Measurements from ENCODE around the gene FCN2.

FCN2 gene

DNA sequence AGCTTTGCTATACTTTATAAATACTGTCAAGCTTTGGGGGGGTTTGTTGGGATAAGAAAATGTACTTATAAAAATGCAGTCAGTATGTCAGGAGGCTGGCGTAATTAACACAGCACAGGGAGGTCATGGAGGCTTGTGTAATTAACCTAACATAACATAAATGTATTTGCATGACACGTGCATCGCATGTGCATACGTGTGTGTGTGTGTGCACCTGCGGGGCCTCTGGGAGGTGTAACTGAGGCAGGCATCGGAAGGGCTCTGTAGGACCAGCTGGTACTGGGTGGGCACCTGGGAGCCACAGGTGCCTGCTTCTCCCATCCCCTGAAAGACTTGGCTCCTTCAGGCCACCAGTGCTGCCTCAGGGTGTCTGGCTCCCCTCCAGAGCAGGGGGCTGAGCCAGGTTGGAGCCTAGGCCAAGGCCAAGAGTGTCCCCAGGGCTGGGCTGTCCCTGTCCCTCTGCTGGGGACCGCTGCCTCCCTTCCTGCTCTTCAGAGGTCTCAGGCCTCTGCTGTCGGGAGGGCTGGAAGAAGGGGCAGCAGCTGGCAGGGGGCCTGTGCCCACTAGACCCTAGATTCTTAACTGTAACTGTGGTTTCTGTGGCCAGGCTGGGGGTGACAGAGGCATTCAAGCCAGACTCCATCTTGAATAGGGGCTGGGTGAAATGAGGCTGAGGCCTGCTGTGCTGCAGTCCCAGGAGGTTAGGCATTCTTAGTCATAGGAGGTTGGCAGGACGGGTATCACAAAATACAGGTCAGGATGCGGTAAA lies 9.0 kb downstream of the FCN2 start:
- no peak for DNase-seq

DNA sequence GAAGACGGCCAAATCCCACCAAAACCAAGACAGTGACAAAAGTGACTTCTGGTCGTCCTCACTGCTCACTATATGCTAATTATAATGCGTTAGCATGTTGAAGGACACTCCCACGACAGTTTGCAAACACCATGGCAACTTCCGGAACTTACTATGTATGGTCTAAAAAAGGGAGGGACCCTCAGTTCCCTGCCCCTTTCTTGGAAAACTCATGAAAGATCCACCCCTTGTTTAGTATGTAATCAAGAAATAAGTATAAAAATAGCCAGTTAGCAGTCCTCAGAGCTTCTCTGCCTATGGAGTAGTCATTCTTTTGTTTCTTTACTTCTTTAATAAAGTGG lies 9.5 kb downstream of the FCN2 start:
- no peak for DNase-seq

DNA sequence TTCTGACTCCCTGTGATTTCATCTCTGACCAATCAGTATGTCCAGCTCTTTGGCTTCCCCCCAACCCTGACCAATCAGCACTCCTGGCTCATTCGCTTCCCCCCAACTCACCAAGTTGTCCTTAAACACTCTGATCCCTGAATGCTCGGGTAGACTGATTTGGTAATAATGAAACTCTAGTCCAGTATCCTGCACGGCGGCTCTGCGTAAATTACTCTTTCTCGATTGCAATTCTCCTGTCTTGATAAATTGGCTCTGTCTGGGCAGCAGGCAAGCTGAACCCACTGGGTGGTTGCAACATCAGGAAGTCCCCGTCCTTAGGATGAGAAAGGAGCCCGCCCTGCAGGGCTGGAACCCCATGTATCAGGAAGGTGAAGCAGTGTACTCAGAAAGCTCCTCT lies 10.4 kb downstream of the FCN2 start:
- no peak for DNase-seq

DNA sequence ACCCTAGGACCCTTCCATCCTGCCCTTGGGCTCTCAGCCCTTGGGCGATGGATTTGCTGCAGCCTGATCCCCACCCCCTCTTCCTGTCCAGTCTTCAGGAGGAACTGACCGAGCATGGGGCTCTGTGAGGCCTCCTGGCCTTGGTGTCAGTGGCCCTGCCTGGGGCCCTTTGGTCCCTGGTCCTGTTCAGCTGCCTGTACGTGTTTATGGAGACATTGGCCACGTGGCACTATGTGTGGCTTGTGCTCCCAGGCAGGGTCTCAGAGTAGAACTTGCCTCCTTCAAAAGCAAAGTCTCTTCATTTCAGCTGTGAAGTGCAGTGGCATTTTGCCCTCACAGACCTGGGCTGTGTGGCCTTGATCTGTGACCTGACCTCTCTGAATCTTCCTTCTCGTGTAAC lies 11.1 kb downstream of the FCN2 start:
- no peak for DNase-seq

DNA sequence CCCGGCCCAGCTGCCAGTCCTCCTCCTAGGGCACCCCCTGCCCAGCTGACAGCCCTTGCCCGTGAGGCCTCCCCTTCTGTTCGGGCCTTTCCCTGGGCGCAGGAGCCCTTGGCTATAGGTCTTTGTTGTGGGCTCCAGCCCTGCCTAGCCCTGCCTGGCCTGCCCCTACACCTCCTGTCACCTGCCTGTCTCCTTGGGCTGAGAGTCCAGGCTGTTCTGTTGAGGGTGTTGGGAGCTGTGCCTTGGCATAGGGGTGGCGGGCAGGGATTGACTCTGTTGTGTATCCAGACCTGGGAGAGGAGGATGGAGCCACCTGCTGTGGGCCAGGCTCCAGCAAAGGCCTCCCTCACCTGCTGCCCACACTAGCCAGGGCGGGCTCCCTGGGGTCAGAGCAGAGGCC lies 11.6 kb downstream of the FCN2 start:
- DNase-seq, result no peak

DNA sequence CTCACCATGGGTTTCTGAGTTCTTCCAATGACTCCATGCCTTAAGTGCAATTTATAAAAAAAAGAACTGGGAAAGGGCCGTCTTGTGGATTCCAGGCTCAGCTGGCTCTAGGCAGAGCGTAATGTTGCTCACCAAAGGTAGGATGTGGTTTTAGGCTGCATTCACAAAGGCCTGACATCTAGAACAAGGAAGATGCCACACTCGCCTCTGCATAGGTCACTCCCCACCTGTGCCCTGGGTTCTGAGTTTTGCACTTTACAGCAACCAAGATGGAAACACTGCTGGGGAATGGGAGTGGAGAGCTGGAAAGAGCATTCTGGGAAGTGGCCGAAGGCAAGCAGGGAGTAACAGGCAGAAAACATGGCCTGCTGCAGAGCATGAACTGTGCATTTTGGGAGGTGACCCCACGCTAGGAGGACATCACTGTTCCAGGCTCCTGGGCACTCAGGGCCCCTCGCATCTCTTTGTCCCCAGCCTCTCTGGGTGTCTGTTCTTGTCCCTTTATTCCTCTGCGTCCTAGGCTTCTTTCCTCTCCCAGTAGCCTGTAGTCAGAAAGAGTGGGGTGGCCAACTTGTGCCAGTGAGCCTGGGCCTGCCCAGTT lies 12.3 kb downstream of the FCN2 start:
- no peak for DNase-seq

DNA sequence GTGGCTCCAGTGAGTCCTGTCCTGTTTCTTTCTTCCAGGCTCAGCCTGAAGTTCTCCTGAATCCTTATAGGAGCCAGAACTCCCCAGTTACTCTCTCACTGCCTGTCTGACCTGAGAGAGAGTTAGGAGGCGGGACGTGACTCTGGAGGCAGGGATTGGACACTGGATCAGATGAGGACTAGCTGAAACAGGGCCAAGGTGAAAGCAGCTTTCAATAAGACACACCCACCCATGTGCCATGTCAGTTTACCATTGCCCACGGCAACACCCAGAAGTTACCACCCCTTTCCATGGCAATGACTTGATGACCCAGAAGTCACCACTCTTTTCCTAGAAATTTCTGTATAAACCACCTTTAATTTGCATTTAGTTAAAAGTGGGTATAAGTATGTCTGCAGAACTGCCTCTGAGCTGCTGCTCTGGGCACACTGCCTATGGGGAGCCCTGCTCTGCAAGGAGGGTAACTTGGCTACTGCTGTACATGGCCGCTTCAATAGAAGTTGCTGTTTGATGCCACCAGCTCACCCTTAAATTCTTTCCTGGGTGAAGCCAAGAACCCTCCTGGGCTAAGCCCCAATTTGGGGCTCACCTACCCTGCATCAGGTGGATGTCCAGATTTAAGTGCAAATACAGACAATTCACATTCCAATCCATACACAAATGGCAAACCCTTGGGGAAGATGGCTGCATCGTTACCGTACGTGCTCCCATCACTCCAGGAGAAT lies 13.7 kb downstream of the FCN2 start:
- no peak for DNase-seq

DNA sequence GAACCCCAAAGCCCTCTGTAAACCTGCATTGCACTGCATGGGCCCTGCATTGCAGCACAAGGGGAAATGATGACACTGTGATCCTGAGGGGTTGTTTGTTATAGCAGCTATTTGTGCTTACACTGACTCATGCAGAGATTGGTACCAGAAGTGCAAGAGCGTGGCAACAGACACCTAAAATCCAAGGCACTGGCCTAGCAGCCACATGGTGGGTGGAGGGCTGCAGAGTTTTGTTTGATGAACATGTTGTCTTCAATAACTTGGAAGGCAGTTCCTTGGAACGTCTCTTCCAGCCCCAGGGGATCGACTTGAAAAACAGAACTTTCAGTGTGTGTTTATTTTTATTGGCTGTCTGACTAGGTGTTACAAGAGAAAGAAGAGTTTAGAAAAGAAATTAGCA lies 14.5 kb downstream of the FCN2 start:
- DNase-seq, result no peak

DNA sequence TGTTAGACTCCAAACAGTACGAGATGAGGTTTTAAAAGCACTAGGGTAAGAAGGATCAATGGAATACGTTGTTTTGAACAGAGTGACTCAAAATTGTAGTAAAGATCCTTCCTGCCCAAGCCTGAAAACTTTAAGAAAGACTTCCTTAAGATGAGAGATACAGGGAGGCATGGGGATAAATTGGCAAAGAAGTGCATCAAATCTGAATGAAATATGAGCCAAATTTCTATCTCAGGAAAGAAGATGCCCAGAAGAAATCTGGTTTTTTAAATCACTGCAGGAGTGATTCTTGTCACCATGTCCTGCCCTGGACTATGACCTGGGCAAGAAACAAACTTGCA lies 14.9 kb downstream of the FCN2 start:
- DNase-seq, result no peak

DNA sequence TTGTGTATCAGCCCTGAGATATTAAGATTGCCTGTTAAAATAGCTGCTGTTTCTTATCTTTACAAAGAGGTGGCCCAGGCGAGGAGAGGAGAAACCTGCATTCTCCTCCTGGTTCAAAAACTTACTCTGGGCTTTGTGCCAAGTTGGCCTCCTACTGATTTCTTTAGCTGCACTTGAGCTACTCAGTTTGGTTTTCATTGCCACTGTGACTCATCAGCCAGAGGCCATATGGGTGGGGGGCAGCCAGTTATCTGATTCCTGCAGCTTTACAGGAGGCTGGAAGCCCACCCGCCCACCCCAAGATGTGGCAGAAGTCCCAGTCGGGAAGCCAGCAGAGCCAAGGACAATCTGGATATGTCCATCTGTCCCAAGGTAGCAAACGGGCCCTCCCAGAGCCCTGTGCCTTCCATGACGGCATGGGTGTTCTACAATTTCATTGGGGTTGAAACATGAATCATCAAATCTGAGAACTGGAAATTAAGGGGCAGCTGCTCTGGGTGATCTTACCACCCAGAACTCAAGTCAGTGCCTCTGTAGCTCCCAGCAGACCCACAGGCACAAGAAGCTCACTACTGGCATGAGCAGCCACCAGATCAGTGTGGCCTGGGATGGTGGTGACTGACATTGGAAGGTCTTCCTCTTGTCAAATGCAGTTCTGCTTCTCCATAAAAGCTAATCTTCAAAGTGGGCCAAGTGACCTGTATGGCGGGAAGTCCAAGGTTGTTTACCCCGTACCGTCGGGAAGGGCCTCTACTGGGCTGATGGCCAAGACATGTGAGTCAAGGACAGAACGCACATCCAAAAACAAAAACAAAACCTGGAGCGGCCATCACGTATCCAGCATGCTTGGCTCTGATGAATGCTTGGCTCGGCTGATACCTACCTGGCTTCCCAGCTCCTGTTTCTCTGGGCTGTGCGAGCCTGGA lies 15.6 kb downstream of the FCN2 start:
- DNase-seq, result peak; percentile 22

DNA sequence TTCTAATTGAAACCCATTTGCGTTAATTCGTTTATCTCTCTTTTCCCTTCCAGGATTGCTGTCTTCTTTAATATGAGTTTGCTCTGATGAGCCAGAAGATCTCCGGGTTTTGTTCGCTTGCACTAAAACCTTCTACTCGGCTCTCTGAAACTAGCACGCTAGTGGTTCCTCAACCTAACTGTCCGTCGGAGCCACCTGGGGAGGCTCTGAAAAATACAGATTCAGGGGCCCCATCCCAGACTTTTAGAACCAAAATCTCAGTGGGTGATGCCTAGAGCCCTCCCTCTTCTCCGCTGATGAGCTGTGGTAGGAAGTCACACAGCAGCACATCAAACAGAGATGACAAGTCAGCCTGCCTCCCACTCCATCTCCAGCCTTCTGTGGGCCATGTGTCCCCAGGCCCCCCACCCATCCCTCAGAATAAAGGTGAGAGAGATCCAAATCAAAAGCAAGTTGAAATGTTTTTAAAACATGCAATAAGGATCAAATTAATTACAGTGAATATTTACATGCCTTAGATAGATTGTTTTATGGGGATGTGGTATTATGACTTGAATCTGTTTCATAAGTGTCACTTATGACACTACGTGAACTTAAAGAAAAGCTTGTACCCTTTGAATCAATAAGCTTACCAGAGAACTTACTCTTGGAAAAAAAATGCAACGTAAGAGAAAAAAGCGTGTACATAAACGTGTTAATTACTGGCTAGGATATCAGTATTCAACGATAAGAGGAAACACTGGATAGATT lies 16.4 kb downstream of the FCN2 start:
- DNase-seq, result no peak

DNA sequence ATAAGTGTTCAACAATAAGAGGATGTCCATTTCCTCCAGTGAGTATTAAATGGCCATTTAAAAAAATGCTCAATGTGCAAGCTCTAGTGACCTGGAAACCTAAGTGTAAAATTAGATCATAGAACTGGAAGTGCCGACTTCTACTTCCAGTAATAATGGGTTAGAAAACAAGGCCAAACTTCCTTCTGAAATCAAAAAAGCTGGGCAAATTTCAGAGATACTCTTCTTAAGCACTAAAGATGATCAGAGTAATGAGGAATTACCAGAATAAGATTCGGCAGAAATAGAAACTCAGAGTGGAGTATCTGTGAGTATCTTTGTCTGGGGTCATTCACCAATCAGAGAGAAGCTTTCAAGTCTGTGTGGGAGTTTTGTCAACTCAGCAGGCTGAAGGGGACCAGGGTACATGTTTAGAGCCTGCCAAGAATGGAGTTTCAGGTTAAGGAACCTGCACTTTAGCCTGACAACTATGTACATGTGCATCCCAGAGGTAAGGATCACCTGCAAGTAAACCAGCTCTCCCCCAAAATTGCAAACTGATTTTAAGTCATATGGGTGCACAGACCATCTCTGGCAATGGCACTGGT lies 17.1 kb downstream of the FCN2 start:
- DNase-seq, result no peak

DNA sequence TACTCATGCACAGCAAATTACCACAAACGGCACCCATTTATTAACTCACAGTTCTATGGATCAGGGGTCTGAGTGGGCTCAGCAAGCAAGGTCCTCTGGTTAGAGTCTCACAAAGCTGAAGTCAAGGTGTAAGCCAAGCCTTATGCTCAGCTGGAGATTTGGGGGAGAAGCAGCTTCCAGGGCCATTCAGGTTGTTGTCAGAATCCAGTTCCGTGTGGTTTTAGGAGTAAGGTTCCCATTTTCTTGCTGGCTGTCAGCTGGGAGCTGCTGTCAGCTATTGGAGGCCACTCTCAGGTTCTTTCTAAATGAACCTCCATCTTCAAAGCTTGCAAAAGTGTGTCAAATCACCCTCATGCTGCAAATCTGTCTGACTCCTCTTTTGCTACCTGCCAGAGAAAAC lies 17.7 kb downstream of the FCN2 start:
- no peak for DNase-seq

DNA sequence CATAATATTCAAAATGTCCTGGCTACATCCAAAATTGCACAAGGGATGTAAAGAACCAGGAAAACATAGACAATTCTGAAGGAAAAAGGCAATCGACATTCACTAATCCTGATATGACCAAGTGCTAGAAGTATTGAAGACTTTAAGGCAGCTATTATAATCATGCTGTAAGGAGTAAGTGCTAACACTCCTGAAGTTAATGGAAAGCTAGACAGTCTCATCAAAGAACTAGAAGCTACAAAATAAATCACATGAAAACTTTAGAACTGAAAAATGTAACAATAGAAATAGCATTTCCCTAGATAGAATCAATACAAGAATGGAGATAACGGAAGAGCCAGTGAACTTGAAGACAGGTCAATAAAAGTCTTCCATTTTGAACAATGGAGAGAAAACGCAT lies 18.6 kb downstream of the FCN2 start:
- DNase-seq, result no peak

DNA sequence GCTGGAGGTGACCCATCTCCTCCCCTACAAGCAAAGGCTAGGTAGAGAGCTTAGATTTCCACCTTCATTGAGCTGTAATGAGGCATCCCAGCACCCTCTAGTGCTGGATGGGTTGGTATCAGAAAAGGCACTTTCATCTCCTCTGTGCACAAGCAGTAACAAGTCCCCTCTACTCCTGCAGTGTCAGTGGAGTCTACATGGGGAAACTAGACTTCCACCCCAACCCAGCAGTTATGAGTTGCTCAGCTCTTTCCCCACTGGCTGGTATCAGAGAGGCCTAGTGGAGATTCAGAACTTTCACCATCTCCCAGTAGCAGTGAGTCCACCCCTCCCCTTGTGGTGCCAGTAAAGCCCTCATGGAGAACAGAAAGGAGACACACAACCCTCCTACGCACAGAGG lies 19.2 kb downstream of the FCN2 start:
- no peak for DNase-seq

DNA sequence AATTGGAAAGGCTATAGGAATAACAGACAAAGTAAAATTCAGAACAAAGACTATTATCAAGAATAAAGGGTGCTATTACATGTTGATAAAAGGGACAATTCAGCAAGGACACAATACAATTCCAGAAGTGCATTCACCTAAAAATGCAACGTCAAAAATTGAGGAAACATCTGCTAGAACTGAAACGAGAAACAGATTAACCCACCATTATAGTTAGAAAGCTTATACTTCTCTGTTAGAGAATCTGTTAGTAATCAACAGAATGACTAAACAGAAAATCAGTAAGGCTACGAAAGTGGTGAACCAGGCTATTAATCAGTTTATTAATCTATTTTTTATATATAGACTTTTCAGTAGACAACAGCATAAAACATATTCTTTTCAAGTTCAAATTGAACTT lies 22.3 kb downstream of the FCN2 start:
- DNase-seq, result no peak

DNA sequence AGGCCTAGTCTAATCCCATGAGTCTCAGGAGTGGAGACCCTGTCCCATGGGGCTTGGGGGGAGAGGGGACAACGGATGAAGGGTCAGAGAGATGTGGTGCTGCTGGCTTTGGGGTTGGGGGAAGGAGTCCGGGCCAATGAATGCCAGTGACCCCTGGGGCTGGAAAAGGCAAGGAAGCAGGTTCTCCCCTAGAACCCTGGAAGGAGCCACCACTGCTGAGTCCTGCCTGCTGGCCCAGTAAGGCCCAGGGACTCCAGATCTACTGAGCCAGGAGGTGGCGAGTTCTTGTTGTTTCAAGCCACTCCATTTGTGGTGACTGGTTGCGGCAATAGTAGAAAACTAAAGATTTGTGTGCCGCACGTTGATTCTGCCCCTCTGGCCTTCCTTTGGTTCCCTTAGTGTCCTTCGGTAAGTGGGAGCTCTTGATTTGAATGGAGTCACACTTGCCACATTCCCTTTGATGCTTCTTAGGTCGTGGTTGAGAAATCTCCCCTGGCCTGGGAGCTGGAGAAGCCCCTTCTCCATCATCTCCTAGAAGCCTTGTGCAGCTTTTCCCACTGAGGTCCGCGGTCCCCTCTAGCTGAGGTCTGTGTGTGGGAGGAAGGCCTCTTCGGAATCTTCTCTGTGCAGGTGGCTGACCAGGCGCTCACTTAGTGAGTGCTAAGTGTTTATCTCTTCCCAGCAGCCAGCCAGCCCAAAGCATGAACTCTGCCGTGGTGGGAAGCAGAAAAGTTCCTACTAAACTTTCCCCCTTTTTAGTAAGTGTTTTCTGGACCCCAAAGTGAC lies 28.1 kb downstream of the FCN2 start:
- DNase-seq, result no peak

DNA sequence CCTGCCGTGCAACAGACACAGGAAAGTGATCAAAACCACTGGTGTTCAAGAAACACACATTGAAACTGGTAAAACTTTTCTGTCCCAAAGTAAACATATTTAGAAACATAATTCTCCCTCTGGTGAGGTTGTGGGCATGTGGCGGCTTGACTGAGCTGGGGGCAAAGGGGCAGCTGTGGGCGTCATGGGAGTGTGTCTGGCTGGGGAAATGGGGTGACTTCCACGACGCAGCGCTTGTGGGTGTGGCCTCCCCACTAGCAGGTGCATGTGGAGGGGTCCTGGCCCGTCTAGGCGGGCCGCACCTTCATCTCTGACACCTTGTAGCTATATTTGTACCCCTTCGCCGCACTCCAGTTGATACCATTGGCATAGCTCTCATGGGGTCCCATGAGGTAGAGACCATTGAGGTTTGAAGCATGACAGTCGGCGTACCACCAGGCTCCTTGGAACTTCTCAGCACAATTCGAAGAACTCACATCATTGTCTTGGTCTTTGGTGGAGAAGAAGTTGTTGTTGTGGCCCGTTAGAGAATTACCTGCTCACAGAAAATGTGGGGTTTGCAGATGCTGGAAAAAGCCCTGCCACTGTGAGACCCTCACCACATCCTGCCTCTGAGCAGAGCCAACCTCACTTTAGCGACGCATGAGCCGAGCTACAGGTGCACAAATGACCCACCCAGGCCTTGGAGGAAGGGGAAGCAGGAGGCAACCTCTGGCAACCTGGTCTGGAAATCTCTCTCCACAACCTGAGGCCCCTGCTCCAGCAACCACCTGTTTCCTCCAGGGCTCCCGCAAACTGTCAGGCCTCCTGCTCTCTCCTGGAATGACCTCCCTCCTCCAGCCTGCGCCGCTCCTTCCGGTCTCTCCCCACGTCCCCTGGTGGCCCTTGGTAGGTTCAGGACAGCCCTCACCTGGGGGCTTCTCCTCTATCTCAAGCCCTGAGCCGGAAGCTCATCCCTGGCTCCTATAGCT lies 29.2 kb downstream of the FCN2 start:
- DNase-seq, result no peak

DNA sequence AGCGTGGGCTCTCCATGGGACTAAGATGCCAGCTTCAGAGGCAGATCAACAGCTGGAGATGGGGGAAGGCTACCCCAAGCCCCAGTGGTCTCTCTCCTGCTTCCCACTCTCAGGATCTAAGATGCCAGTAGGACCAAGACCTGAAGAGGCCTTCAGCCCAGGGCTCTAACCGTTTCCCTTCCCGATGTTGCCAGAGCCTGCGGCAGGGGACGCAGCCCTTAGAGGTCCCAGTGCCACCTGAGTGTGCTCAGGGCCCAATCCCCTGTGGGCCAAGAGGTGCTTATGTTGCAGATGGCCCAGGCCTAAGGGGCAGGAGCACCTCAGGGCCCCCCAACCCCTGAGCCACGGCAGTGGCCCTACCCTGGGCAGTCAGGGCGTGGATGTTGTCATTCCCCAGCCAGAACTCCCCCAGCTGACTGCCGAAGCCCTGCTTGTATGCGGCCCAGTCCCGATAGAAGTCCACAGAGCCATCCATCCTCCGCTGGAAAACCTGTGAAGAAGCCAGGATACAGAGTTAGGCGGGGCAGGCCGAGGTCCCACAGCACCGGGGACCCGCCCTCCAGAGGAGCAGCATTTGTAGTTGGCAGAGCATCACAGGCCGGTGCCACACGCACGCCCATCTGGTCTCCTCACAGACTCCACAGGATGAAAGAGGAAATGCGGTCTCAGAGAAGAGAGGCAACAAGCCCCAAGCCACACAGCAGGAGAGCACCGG lies 31.7 kb downstream of the FCN2 start:
- no peak for DNase-seq

Data from NCI-H1105 treated with DMSO at 0.1 percent for 48 hours (cell line).